Measurements from ENCODE around the gene THBS1.

THBS1 gene

GRCh38 chr15:39574427-39574826, 6.5 kb upstream of the THBS1 start:
- DNase-seq (ENCODE audit: low read depth) = no peak

GRCh38 chr15:39575180-39575579, 5.7 kb upstream of the THBS1 start:
- DNase-seq (ENCODE audit: low read depth) = no peak

GRCh38 chr15:39578851-39579486, 1.9 kb upstream of the THBS1 start:
- no peak for DNase-seq (ENCODE audit: low read depth)

GRCh38 chr15:39579487-39580116, 1.3 kb upstream of the THBS1 start:
- DNase-seq (ENCODE audit: low read depth) = no peak

GRCh38 chr15:39580117-39580484, 778 bp upstream of the THBS1 start:
- DNase-seq (ENCODE audit: low read depth) = peak; percentile 84

GRCh38 chr15:39581242-39581792, 438 bp downstream of the THBS1 start:
- DNase-seq (ENCODE audit: low read depth) = no peak

GRCh38 chr15:39581793-39582285, 960 bp downstream of the THBS1 start:
- DNase-seq (ENCODE audit: low read depth) = no peak

GRCh38 chr15:39582286-39582976, 1.6 kb downstream of the THBS1 start:
- DNase-seq (ENCODE audit: low read depth) = no peak

GRCh38 chr15:39582977-39583595, 2.2 kb downstream of the THBS1 start:
- DNase-seq (ENCODE audit: low read depth) = no peak

- no peak for DNase-seq (ENCODE audit: low read depth)
Observed at GRCh38 chr15:39583596-39584265, 2.9 kb downstream of the THBS1 start.

- DNase-seq (ENCODE audit: low read depth) = no peak
Observed at GRCh38 chr15:39584266-39584659, 3.4 kb downstream of the THBS1 start.

GRCh38 chr15:39584662-39585388, 3.9 kb downstream of the THBS1 start:
- no peak for DNase-seq (ENCODE audit: low read depth)

- DNase-seq (ENCODE audit: low read depth) = no peak
Observed at GRCh38 chr15:39585389-39585841, 4.5 kb downstream of the THBS1 start.

GRCh38 chr15:39585871-39586301, 5.0 kb downstream of the THBS1 start:
- DNase-seq (ENCODE audit: low read depth) = no peak

- no peak for DNase-seq (ENCODE audit: low read depth)
Observed at GRCh38 chr15:39586387-39587095, 5.7 kb downstream of the THBS1 start.

GRCh38 chr15:39587096-39587721, 6.3 kb downstream of the THBS1 start:
- DNase-seq (ENCODE audit: low read depth) = no peak

GRCh38 chr15:39587731-39588530, 7.1 kb downstream of the THBS1 start:
- DNase-seq (ENCODE audit: low read depth) = no peak

GRCh38 chr15:39588531-39589192, 7.8 kb downstream of the THBS1 start:
- no peak for DNase-seq (ENCODE audit: low read depth)

Data from activated T-helper 9 cell treated with anti-CD3 and anti-CD28 coated beads, Interleukin-2, amount 50 U/mL, for 16 hours (primary cell).